Gastroesophageal sphincter (tissue), 3 donors: ENCODE results near the gene GLRA1.

Experiments
- CTCF ChIP-seq, 4 experiments: fragments of 200-600 bp in 2 of 4; fragments of 450-650 bp in 2 of 4; sonication (generic) in 1 of 4; IDR thresholded peaks; one replicate each; pipeline ENCODE4 v1.5.1; 2017 to 2019; ENCODE audit warnings: antibody characterized with exemption in 4 of 4, mild to moderate bottlenecking in 2 of 4, moderate library complexity in 2 of 4
- EP300 ChIP-seq: sonication (generic); formaldehyde crosslinking; IDR thresholded peaks from one replicate; pipeline ENCODE4 v1.6.1; 2017; ENCODE audit warnings: antibody characterized with exemption, mild to moderate bottlenecking
- POLR2A ChIP-seq, 2 donors: fragments of 450-650 bp; IDR thresholded peaks; one replicate each; pipeline ENCODE4 v1.6.1; 2017; ENCODE audit warnings: antibody characterized with exemption in 2 of 2, mild to moderate bottlenecking in 2 of 2, moderate library complexity in 1 of 2
- POLR2AphosphoS5 ChIP-seq: sonication (generic); formaldehyde crosslinking; IDR thresholded peaks from one replicate; pipeline ENCODE4 v1.6.1; 2017; ENCODE audit warnings: antibody characterized with exemption

GRCh38 chr5:151795426-151795825 lies 129.2 kb downstream of the GLRA1 start:
- no peak for TF ChIP-seq CTCF (IDR thresholded peaks at IDR 0.05)
- TF ChIP-seq EP300: no peak
- TF ChIP-seq POLR2A (IDR thresholded peaks at IDR 0.05): no peak
- TF ChIP-seq POLR2AphosphoS5: no peak
